T-cell (primary cell): Measurements from ENCODE around the gene DKC1. TPM values are rescaled to one million over a fixed set of nuclear protein-coding genes. Genes with fewer than 3 reads are reported as not detected.

ENCODE experiments used
- ATAC-seq, 4 experiments: fragments of 200-7000 bp in 3 of 4; fragments of 150-1000 bp in 1 of 4; cut with Tn5 transposase; replicated peaks in 1 of 4; 1 replicate in 3 of 4; 2 replicates in 1 of 4; pipeline ENCODE4 v1.10.0; 2021; ENCODE audit warnings: moderate library complexity in 3 of 4, mild to moderate bottlenecking in 2 of 4, moderate number of reproducible peaks in 1 of 4
- CTCF ChIA-PET, 2 donors: fragments of 300-600 bp; sonication (Branson Sonifier 250); formaldehyde crosslinking; loops; one replicate each; lab custom pipeline; 2022; ENCODE audit warnings: antibody characterized with exemption in 2 of 2; lab: Charles Lee
- POLR2A ChIA-PET, 2 donors: fragments of 300-600 bp; sonication (Branson Sonifier 250); formaldehyde crosslinking; loops; one replicate each; lab custom pipeline; 2022; ENCODE audit warnings: antibody characterized with exemption in 2 of 2; lab: Charles Lee
- DNase-seq, 35 experiments: peaks; one replicate each; pipeline versions ENCODE4 v3.0.0 to v3.0.0-alpha.2; 2013 to 2023
- H3K27ac ChIP-seq: one replicate; pipeline ENCODE4 v1.5.1; 2013; ENCODE audit warnings: low read length
- H3K27me3 ChIP-seq, 2 experiments: replicated peaks in 1 of 2; 1 replicate in 1 of 2; 2 replicates in 1 of 2; pipeline versions ENCODE4 v1.6.1 to v1.7.0; 2013; ENCODE audit warnings: low read length in 1 of 2, mixed read lengths in 1 of 2; ENCODE audit not compliant: control insufficient read depth in 2 of 2, insufficient read depth in 2 of 2; ENCODE audit errors: extremely low read depth in 1 of 2
- H3K36me3 ChIP-seq, 2 donors: 1 replicate in 1 of 2; 2 replicates in 1 of 2; pipeline versions ENCODE4 v1.6.1 to v1.7.0; 2013; ENCODE audit warnings: low read length in 1 of 2; ENCODE audit not compliant: control insufficient read depth in 2 of 2, insufficient read depth in 1 of 2; ENCODE audit errors: extremely low read depth in 1 of 2
- H3K4me1 ChIP-seq, 2 experiments: 1 replicate in 1 of 2; 2 replicates in 1 of 2; pipeline versions ENCODE4 v1.6.1 to v1.7.0; 2013; ENCODE audit warnings: low read length in 2 of 2, mixed read lengths in 1 of 2; ENCODE audit not compliant: insufficient read depth in 2 of 2, control insufficient read depth in 1 of 2; ENCODE audit errors: extremely low read depth in 1 of 2
- H3K4me3 ChIP-seq, 2 donors: 1 replicate in 1 of 2; 2 replicates in 1 of 2; pipeline versions ENCODE4 v1.5.1 to v1.7.0; 2013; ENCODE audit warnings: mild to moderate bottlenecking in 2 of 2, low read length in 1 of 2, moderate library complexity in 1 of 2; ENCODE audit not compliant: control insufficient read depth in 1 of 2; ENCODE audit errors: extremely low read depth in 1 of 2
- H3K9me3 ChIP-seq: 2 replicates; pipeline ENCODE4 v1.7.0; 2013
- H3K27ac Mint-ChIP-seq, 2 donors: one replicate each; pipeline ENCODE4 v1.8.0; 2020 to 2021; ENCODE audit warnings: mild to moderate bottlenecking in 2 of 2, mixed read lengths in 2 of 2
- H3K27me3 Mint-ChIP-seq, 2 donors: one replicate each; pipeline ENCODE4 v1.8.0; 2021 to 2022; ENCODE audit warnings: mixed read lengths in 2 of 2
- H3K36me3 Mint-ChIP-seq: one replicate; pipeline ENCODE4 v1.8.0; 2021; ENCODE audit warnings: mixed read lengths
- H3K4me1 Mint-ChIP-seq, 3 donors: one replicate each; pipeline ENCODE4 v1.8.0; 2020 to 2022; ENCODE audit warnings: mixed read lengths in 3 of 3, mild to moderate bottlenecking in 1 of 3
- H3K4me3 Mint-ChIP-seq, 3 donors: one replicate each; pipeline ENCODE4 v1.8.0; 2020 to 2022; ENCODE audit warnings: mild to moderate bottlenecking in 3 of 3, mixed read lengths in 3 of 3, moderate library complexity in 3 of 3
- H3K9me3 Mint-ChIP-seq, 3 donors: one replicate each; pipeline ENCODE4 v1.8.0; 2020 to 2022; ENCODE audit warnings: mixed read lengths in 3 of 3
- WGBS: methylation state at CpG from one replicate; pipeline ENCODE4 v1.1.5; 2013; ENCODE audit warnings: missing lambda C conversion rate; ENCODE audit not compliant: insufficient coverage; 5-methylcytosine and 5-hydroxymethylcytosine counted together
- total RNA-seq, 35 experiments: library from RNA in 6 of 35; stranded (reverse) in 6 of 35; fragments of 120-200 nt in 1 of 35; gene quantifications; one replicate each; pipeline versions ENCODE4 v1.2.1 to v1.2.4 and lab custom pipeline; 2013 to 2026

The DKC1 gene
- total RNA-seq, 5 donors from 2014 or later (not counting 1 experiment from before 2014, with no cell fraction given), result 56.5 to 63.2 (median 58.5) TPM

GRCh38 chrX:154797006-154797405, 34.3 kb downstream of the DKC1 start:
- CTCF ChIA-PET, result no interaction called here
- no peaks in the 10 kb centered on the region for H3K9me3 ChIP-seq
- peaks cover 17 to 18% of the 10 kb centered on the region in 2 experiments for H3K4me1 ChIP-seq
- H3K4me3 ChIP-seq, result no peak overlapping the region
- no CpG with 5 or more reads among the region's 6 CpGs for WGBS
- H3K4me3 Mint-ChIP-seq, result no peak overlapping the region
- H3K27ac ChIP-seq, result no peak overlapping the region
- peaks cover 24 to 35% (median 26%) of the 10 kb centered on the region in 3 donors for H3K4me1 Mint-ChIP-seq
- H3K27ac Mint-ChIP-seq, result no peak overlapping the region
- H3K27me3 ChIP-seq, result no peaks in the 10 kb centered on the region
- ATAC-seq (no peak), DNase-seq (no peak)
- H3K36me3 Mint-ChIP-seq, result no peaks in the 10 kb centered on the region
- no peaks in the 10 kb centered on the region for H3K9me3 Mint-ChIP-seq
- no peaks in the 10 kb centered on the region for H3K36me3 ChIP-seq
- peaks cover 0 to 16% of the 10 kb centered on the region in 2 donors for H3K27me3 Mint-ChIP-seq
- POLR2A ChIA-PET, result no interaction called here

DNA sequence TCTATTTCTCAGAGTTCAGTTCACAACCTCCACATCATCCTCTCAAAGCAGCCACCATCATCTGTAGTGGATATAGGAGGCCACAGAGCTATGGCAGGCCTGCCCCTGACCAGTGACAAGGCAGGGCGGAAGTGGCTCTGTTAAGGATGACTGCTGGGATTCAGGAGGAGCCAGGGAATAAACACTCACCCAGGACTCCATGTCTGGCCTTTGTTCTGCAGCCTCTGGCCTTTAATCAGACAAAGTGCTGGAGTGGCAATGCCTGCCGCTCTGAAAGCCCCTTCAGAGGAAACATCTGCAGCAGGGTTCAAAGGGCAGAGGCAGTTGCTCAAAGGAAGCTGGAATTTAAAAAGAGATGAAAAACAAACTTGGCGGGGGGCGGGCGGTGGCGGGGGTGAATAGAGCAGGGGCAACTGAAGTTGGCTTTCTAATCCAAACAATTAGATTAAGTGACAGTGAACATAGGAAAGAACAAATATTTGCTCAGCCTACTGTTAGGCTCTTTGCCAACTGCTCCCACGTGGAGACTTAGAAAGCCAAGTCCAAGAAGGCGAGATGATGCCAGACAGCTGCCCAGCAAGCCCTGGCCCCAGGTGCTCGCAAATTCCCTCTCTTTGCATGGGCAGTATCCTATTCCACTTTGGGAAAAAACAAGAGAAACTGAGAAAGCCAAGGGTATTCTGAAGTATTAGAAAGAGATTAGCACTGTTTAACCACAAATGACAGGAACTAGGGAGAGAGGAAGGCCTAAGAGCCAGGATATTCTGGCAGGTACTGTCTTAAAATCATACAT, 37.1 kb downstream of the DKC1 start:
- peaks cover 0 to 9% of the 10 kb centered on the region in 2 donors for H3K27me3 Mint-ChIP-seq
- H3K4me3 Mint-ChIP-seq, result peak overlapping the region in 1 of 3 donors; percentile 41
- H3K27ac Mint-ChIP-seq, result peak overlapping the region; percentile 67 to 84
- no peak overlapping the region for H3K27ac ChIP-seq
- no peaks in the 10 kb centered on the region for H3K27me3 ChIP-seq
- WGBS, result 80% methylated on average over 2 of the region's 9 CpGs
- no peaks in the 10 kb centered on the region for H3K36me3 Mint-ChIP-seq
- DNase-seq (no peak), ATAC-seq (no peak)
- ChIA-PET CTCF (no interaction called here), POLR2A (interaction anchor here in 1 of 2 donors (0.5 kb wide), 1 partner anchor 292 kb away, joined by 4 read pairs; no protein-coding TSS in a partner anchor)
- peaks cover 22 to 27% of the 10 kb centered on the region in 2 experiments for H3K4me1 ChIP-seq
- no peaks in the 10 kb centered on the region for H3K9me3 Mint-ChIP-seq
- H3K4me1 Mint-ChIP-seq, result peaks cover 24 to 55% (median 48%) of the 10 kb centered on the region in 3 donors
- no peaks in the 10 kb centered on the region for H3K36me3 ChIP-seq
- H3K9me3 ChIP-seq, result no peaks in the 10 kb centered on the region
- peak overlapping the region in 1 of 2 donors; percentile 29 for H3K4me3 ChIP-seq

DNA sequence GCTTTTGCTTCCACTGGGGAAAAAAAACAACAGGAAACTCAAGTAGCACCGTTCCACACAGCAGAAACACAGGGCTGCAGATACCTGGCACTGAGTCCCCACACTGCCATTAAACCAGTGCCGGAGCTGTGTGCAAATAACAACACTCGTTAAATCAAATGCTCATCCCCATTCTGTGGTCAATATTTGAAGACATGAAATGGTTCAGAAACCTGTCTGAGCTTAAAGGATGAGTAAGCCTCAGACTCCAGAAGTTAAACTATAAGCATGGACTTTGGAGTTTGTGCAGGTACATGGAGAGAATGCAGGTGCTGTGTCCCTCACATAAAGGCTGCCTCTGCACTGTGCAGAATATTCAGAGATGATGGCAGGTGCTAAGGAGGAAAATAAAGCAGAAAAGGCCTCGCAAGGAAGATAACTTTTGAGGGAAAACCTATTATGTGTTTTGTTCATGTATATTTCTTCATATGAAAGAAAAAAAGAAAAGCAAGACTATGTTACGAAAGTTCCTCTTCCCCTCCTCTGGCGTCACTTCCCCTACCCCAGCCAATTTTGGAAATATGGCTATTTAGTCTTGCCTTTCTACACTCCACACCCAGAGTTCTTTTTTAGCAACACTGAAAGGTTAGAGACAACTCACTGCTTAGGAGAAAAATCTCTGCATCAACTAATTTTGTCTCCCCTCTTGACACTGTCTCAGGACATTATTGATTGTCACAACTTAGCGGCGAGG, 38.0 kb downstream of the DKC1 start:
- peak overlapping the region in 1 of 3 donors; percentile 41 for H3K4me3 Mint-ChIP-seq
- peak overlapping the region in 1 of 2 donors; percentile 46 for H3K27ac Mint-ChIP-seq
- peaks cover 22 to 34% of the 10 kb centered on the region in 2 experiments for H3K4me1 ChIP-seq

GRCh38 chrX:154802947-154803346, 40.3 kb downstream of the DKC1 start:
- ATAC-seq (no peak), DNase-seq (no peak)
- no peaks in the 10 kb centered on the region for H3K9me3 ChIP-seq
- no peaks in the 10 kb centered on the region for H3K36me3 ChIP-seq
- ChIA-PET CTCF (interaction anchor here in 1 of 2 donors (0.9 kb wide), 1 partner anchor 53 kb away, joined by 3 read pairs; no protein-coding TSS in a partner anchor), POLR2A (no interaction called here)
- H3K4me1 ChIP-seq, result peaks cover 22 to 38% of the 10 kb centered on the region in 2 experiments
- H3K9me3 Mint-ChIP-seq, result no peaks in the 10 kb centered on the region
- H3K4me3 ChIP-seq, result no peak overlapping the region
- WGBS, result no CpG with 5 or more reads among the region's 2 CpGs
- H3K4me3 Mint-ChIP-seq, result no peak overlapping the region
- H3K27me3 ChIP-seq, result no peaks in the 10 kb centered on the region
- no peak overlapping the region for H3K27ac ChIP-seq
- H3K27me3 Mint-ChIP-seq, result peaks cover 0 to 9% of the 10 kb centered on the region in 2 donors
- H3K36me3 Mint-ChIP-seq, result no peaks in the 10 kb centered on the region
- H3K4me1 Mint-ChIP-seq, result peaks cover 24 to 56% (median 54%) of the 10 kb centered on the region in 3 donors
- H3K27ac Mint-ChIP-seq, result peak overlapping the region; percentile 76 to 81

More for the DNA sequence above, 38.0 kb downstream of the DKC1 start:
- H3K4me3 ChIP-seq, result no peak overlapping the region
- H3K27ac ChIP-seq, result no peak overlapping the region
- POLR2A ChIA-PET, result no interaction called here
- no CpG with 5 or more reads among the region's 8 CpGs for WGBS
- Mint-ChIP-seq H3K27me3 (peaks cover 0 to 9% of the 10 kb centered on the region in 2 donors), H3K36me3 (no peaks in the 10 kb centered on the region), H3K4me1 (peaks cover 24 to 55% (median 51%) of the 10 kb centered on the region in 3 donors), H3K9me3 (no peaks in the 10 kb centered on the region)
- ATAC-seq (no peak), DNase-seq (no peak)
- CTCF ChIA-PET, result no interaction called here
- no peaks in the 10 kb centered on the region for H3K27me3 ChIP-seq
- H3K9me3 ChIP-seq, result no peaks in the 10 kb centered on the region
- no peaks in the 10 kb centered on the region for H3K36me3 ChIP-seq

- H3K27me3 Mint-ChIP-seq, result peaks cover 0 to 10% of the 10 kb centered on the region in 2 donors
- CTCF ChIA-PET, result interaction anchor here in 1 of 2 donors (0.5 kb wide), 1 partner anchor 12 kb away, joined by 3 read pairs; no protein-coding TSS in a partner anchor
- peaks cover 21 to 35% of the 10 kb centered on the region in 2 experiments for H3K4me1 ChIP-seq
- peak overlapping the region in 1 of 2 donors; percentile 34 for H3K27ac Mint-ChIP-seq
- no peaks in the 10 kb centered on the region for H3K36me3 Mint-ChIP-seq
- ATAC-seq, result no peak
- H3K4me3 Mint-ChIP-seq, result peak overlapping the region; percentile 62 to 78 (median 73)
- peak overlapping the region; percentile 68 to 77 for H3K4me3 ChIP-seq
- no peaks in the 10 kb centered on the region for H3K9me3 Mint-ChIP-seq
- H3K27ac ChIP-seq, result no peak overlapping the region
- no peaks in the 10 kb centered on the region for H3K36me3 ChIP-seq
- peaks cover 18 to 49% (median 49%) of the 10 kb centered on the region in 3 donors for H3K4me1 Mint-ChIP-seq
- DNase-seq, result no peak
- no peaks in the 10 kb centered on the region for H3K9me3 ChIP-seq
- no peaks in the 10 kb centered on the region for H3K27me3 ChIP-seq
- WGBS, result 67% methylated on average over 2 of the region's 7 CpGs
- POLR2A ChIA-PET, result no interaction called here
Observed at GRCh38 chrX:154804261-154804956, 41.7 kb downstream of the DKC1 start.
